Gastrocnemius medialis (tissue), 4 donors: Measurements from ENCODE around the gene CSE1L. TPM values are rescaled to one million over a fixed set of nuclear protein-coding genes. Genes with fewer than 3 reads are reported as not detected.

Experiments
- ATAC-seq, 2 donors: fragments of 150-250 bp; one replicate each; pipeline ENCODE4 v1.9.1; 2016
- DNase-seq, 2 donors: peaks; one replicate each; pipeline ENCODE4 v3.0.0-alpha.2; 2019
- H3K27ac ChIP-seq, 4 donors: fragments of 200-600 bp; sonication (generic); 1 replicate in 1 of 4; 2 replicates in 3 of 4; pipeline ENCODE4 v1.5.1; 2016 to 2018; ENCODE audit warnings: mild to moderate bottlenecking in 2 of 4, moderate library complexity in 1 of 4
- H3K27me3 ChIP-seq, 3 donors: fragments of 200-600 bp; sonication (generic) in 2 of 3; 1 replicate in 1 of 3; 2 replicates in 2 of 3; pipeline versions ENCODE4 v1.5.1 to v1.6.0; 2016 to 2019; ENCODE audit warnings: mild to moderate bottlenecking in 1 of 3, moderate library complexity in 1 of 3
- H3K36me3 ChIP-seq, 2 donors: fragments of 200-600 bp; sonication (generic) in 1 of 2; one replicate each; pipeline ENCODE4 v1.5.1; 2017 to 2018
- H3K4me1 ChIP-seq, 2 donors: fragments of 200-600 bp; sonication (generic) in 1 of 2; one replicate each; pipeline ENCODE4 v1.5.1; 2016 to 2017; ENCODE audit warnings: mild to moderate bottlenecking in 2 of 2
- H3K4me3 ChIP-seq, 4 donors: fragments of 200-600 bp; sonication (generic) in 3 of 4; 1 replicate in 1 of 4; 2 replicates in 3 of 4; pipeline ENCODE4 v1.5.1; 2016 to 2019; ENCODE audit warnings: mild to moderate bottlenecking in 2 of 4
- H3K9me3 ChIP-seq, 3 donors: fragments of 200-600 bp; sonication (generic) in 2 of 3; 1 replicate in 1 of 3; 2 replicates in 2 of 3; pipeline ENCODE4 v1.5.1; 2016 to 2019
- CTCF ChIP-seq, 5 experiments: fragments of 450-650 bp in 3 of 5; fragments of 200-600 bp in 2 of 5; sonication (generic) in 2 of 5; IDR thresholded peaks in 4 of 5; conservative IDR thresholded peaks in 1 of 5; 1 replicate in 4 of 5; 2 replicates in 1 of 5; pipeline ENCODE4 v1.5.1; 2016 to 2019; ENCODE audit warnings: antibody characterized with exemption in 5 of 5, mild to moderate bottlenecking in 3 of 5, moderate library complexity in 3 of 5
- POLR2A ChIP-seq, 2 donors: fragments of 450-650 bp; IDR thresholded peaks; one replicate each; pipeline ENCODE4 v1.6.1; 2017; ENCODE audit warnings: antibody characterized with exemption in 2 of 2, mild to moderate bottlenecking in 2 of 2, moderate library complexity in 2 of 2
- in situ Hi-C, 4 donors: fragments of 200-750 bp; cut with MboI; loops; one replicate each; pipeline versions ENCODE4 v1.15.0 to v1.8.0; 2017; ENCODE audit warnings: low sequenced_read_pairs in 4 of 4
- intact Hi-C: fragments of 100-400 bp; cut with DNase I; formaldehyde crosslinking; loops from one replicate; pipeline ENCODE4 v1.15.1; 2023; ENCODE audit warnings: low total_unique reads
- total RNA-seq, 4 donors: library from RNA; depleted of rRNA; stranded (reverse); fragments of >200 nt; gene quantifications; one replicate each; pipeline versions ENCODE4 v1.1.0 to v1.2.3, GENCODE V29; 2016

The CSE1L gene
- total RNA-seq, 4 donors from 2014 or later = 44.0 to 59.6 (median 58.3) TPM

GRCh38 chr20:49037962-49038387 lies 8.1 kb upstream of the CSE1L start:
- H3K27ac ChIP-seq = no peak overlapping the region
- ATAC-seq = no peak
- H3K4me3 ChIP-seq = no peak overlapping the region
- no peak for DNase-seq
- intact Hi-C loops (no loop called here), in situ Hi-C loops (no loop called here)
- no peaks in the 10 kb centered on the region for H3K9me3 ChIP-seq
- TF ChIP-seq CTCF (IDR thresholded peaks at IDR 0.05 in 4 of 5, conservative IDR thresholded peaks at IDR 0.05 in 1 of 5) (no peak), POLR2A (IDR thresholded peaks at IDR 0.05) (no peak)
- peaks cover 2 to 21% of the 10 kb centered on the region in 2 donors for H3K36me3 ChIP-seq
- H3K27me3 ChIP-seq = no peaks in the 10 kb centered on the region
- no peaks in the 10 kb centered on the region for H3K4me1 ChIP-seq

DNA sequence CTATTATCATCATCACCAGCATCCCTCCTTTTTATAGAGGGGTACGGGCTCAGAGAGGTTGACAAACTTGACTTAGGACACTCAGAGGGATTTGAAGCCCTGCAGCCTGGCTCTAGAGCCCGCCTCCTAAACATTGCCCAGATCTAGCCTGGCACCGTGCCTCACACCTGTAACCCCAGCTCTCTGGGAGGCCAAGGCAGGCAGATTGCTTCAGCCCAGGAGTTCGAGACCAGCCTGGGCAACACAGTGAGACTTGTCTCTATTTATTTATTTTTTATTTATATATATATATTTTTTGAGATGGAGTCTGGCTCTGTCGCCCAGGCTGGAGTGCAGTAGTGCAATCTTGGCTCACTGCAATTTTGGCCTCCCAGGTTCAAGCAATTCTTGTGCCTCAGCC lies 6.3 kb upstream of the CSE1L start:
- TF ChIP-seq POLR2A (IDR thresholded peaks at IDR 0.05) (no peak), CTCF (IDR thresholded peaks at IDR 0.05 in 4 of 5, conservative IDR thresholded peaks at IDR 0.05 in 1 of 5) (no peak)
- in situ Hi-C loops (no loop called here), intact Hi-C loops (no loop called here)
- no peaks in the 10 kb centered on the region for H3K27me3 ChIP-seq
- no peak overlapping the region for H3K4me3 ChIP-seq
- DNase-seq (no peak), ATAC-seq (no peak)
- H3K4me1 ChIP-seq = no peaks in the 10 kb centered on the region
- peaks cover 0 to 4% of the 10 kb centered on the region in 2 donors for H3K36me3 ChIP-seq
- H3K9me3 ChIP-seq = no peaks in the 10 kb centered on the region
- no peak overlapping the region for H3K27ac ChIP-seq

DNA sequence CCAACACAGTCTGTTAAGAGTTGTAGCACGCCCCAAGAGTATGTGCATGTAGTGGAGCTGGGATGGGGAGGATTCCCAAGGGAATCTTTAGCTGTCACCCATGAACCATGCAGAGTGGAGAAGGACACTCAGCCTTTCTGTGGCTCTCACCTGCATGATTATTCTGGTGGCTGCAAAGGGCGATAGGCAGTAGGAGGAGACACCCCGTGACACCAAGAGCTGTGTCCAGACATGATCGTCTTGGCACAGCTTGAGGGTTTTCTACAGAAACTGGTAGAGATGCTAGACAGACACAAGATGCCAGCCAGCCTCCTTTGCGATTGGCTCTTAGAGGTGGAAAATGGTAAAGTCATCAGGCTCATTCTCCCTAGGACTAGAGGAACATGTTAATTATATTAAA lies 3.1 kb upstream of the CSE1L start:
- peaks cover 11 to 15% of the 10 kb centered on the region in 2 donors for H3K4me1 ChIP-seq
- ATAC-seq = no peak
- in situ Hi-C loops (no loop called here), intact Hi-C loops (no loop called here)
- no peak overlapping the region for H3K27ac ChIP-seq
- no peak for TF ChIP-seq CTCF (IDR thresholded peaks at IDR 0.05 in 4 of 5, conservative IDR thresholded peaks at IDR 0.05 in 1 of 5)
- TF ChIP-seq POLR2A (IDR thresholded peaks at IDR 0.05) = no peak
- no peak for DNase-seq
- no peaks in the 10 kb centered on the region for H3K36me3 ChIP-seq
- H3K4me3 ChIP-seq = no peak overlapping the region
- no peaks in the 10 kb centered on the region for H3K27me3 ChIP-seq
- H3K9me3 ChIP-seq = no peaks in the 10 kb centered on the region

GRCh38 chr20:49045440-49046086 lies 549 bp upstream of the CSE1L start:
- Histone ChIP-seq H3K4me1 (peaks cover 11 to 19% of the 10 kb centered on the region in 2 donors), H3K36me3 (no peaks in the 10 kb centered on the region), H3K27ac (peak overlapping the region; percentile 92 to 97 (median 94)), H3K4me3 (peak overlapping the region; percentile 73 to 98 (median 84)), H3K9me3 (no peaks in the 10 kb centered on the region), H3K27me3 (no peaks in the 10 kb centered on the region)
- DNase-seq (peak; percentile 5 to 33), ATAC-seq (peak in 1 of 2 donors; percentile 1)
- TF ChIP-seq CTCF (IDR thresholded peaks at IDR 0.05 in 4 of 5, conservative IDR thresholded peaks at IDR 0.05 in 1 of 5) = no peak
- no peak for TF ChIP-seq POLR2A (IDR thresholded peaks at IDR 0.05)
- intact Hi-C loops = loop anchor here (1.0 to 5.0 kb wide), 3 partner anchors 87 to 175 kb away; partner anchors contain the start of gene STAU1
- in situ Hi-C loops = no loop called here
